GM12878 (cell line): Measurements from ENCODE around the gene CACNG3. TPM values are rescaled to one million over a fixed set of nuclear protein-coding genes. Genes with fewer than 3 reads are reported as not detected.

Experiments
- ATAC-seq: fragments of 200-7000 bp; cut with Tn5 transposase; 3 replicates; pipeline ENCODE4 v1.9.1; 2020; ENCODE audit warnings: mild to moderate bottlenecking, moderate library complexity
- BruUV-seq: library from RNA; stranded (reverse); fragments of 400-500 nt; replicated peaks from 2 replicates; lab custom pipeline; 2021; lab: Mats Ljungman, UMichigan
- CTCF ChIA-PET: fragments of 300-600 bp; sonication (Branson Sonifier 250); formaldehyde crosslinking; extraction: SDS; loops from one replicate; lab custom pipeline; 2021; ENCODE audit warnings: inconsistent platforms; lab: Yijun Ruan, JAX
- POLR2A ChIA-PET: fragments of 350-600 bp; formaldehyde crosslinking; extraction: SDS; loops from one replicate; lab custom pipeline; 2021; ENCODE audit warnings: inconsistent platforms; lab: Charles Lee
- RAD21 ChIA-PET: fragments of 300-600 bp; sonication (Branson Sonifier 250); formaldehyde crosslinking; loops from one replicate; lab custom pipeline; 2023; ENCODE audit warnings: antibody characterized with exemption; ENCODE audit not compliant: unreplicated experiment; lab: Charles Lee
- SMC1A ChIA-PET: fragments of 300-600 bp; sonication (Branson Sonifier 250); formaldehyde crosslinking; loops from one replicate; lab custom pipeline; 2023; ENCODE audit not compliant: unreplicated experiment, uncharacterized antibody; lab: Charles Lee
- DNase-seq: peaks from one replicate; pipeline ENCODE4 v3.0.0-alpha.2; 2011; ENCODE audit warnings: low read depth, low spot score
- FAIRE-seq: peaks from 3 replicates; lab custom pipeline; 2011; peaks lifted over from hg19 to GRCh38; lab: Jason Lieb, UNC
- H2AFZ ChIP-seq: 2 replicates; pipeline ENCODE4 v1.6.0; 2011; ENCODE audit warnings: low read depth, low read length, control low read depth; ENCODE audit not compliant: control insufficient read depth
- H3K27ac ChIP-seq: 2 replicates; pipeline ENCODE4 v1.5.1; 2011; ENCODE audit warnings: control low read depth; ENCODE audit not compliant: control insufficient read depth, insufficient read depth
- H3K27me3 ChIP-seq, 2 experiments: replicated peaks in 1 of 2; 2 replicates each; pipeline versions ENCODE4 v1.6.0 to v1.6.1; 2011; ENCODE audit warnings: low read length in 1 of 2; ENCODE audit not compliant: control insufficient read depth in 2 of 2, insufficient read depth in 2 of 2
- H3K36me3 ChIP-seq, 2 experiments: 2 replicates each; pipeline ENCODE4 v1.5.1; 2011; ENCODE audit warnings: low read length in 1 of 2; ENCODE audit not compliant: control insufficient read depth in 2 of 2, insufficient read depth in 2 of 2
- H3K4me1 ChIP-seq: 2 replicates; pipeline ENCODE4 v1.6.1; 2011; ENCODE audit warnings: mild to moderate bottlenecking, low read length, moderate library complexity, mixed read lengths; ENCODE audit not compliant: control insufficient read depth, insufficient read depth
- H3K4me2 ChIP-seq: 2 replicates; pipeline ENCODE4 v1.6.0; 2011; ENCODE audit warnings: control low read depth; ENCODE audit not compliant: control insufficient read depth, insufficient read depth
- H3K4me3 ChIP-seq: fragments of 200-600 bp; sonication (generic); 2 replicates; pipeline ENCODE4 v1.5.1; 2016
- H3K79me2 ChIP-seq: 2 replicates; pipeline ENCODE4 v1.6.0; 2011; ENCODE audit warnings: low read length; ENCODE audit not compliant: control insufficient read depth, insufficient read depth
- H3K9ac ChIP-seq: 2 replicates; pipeline ENCODE4 v1.8.0; 2011; ENCODE audit warnings: low read length, control low read depth, mixed read lengths; ENCODE audit not compliant: control insufficient read depth, insufficient read depth
- H3K9me3 ChIP-seq: replicated peaks from 3 replicates; pipeline ENCODE4 v1.5.1; 2011; ENCODE audit warnings: mild to moderate bottlenecking, low read length; ENCODE audit not compliant: control insufficient read depth, insufficient read depth
- H4K20me1 ChIP-seq: 2 replicates; pipeline ENCODE4 v1.6.0; 2011; ENCODE audit not compliant: control insufficient read depth, insufficient read depth
- CEBPZ ChIP-seq: fragments of 150-350 bp; IDR thresholded peaks from 2 replicates; pipeline ENCODE4 v1.6.1; 2016; ENCODE audit warnings: low read depth, low read length
- CREB1 ChIP-seq: IDR thresholded peaks from 2 replicates; pipeline ENCODE4 v1.6.1; 2012; ENCODE audit warnings: low read depth, mild to moderate bottlenecking, inconsistent platforms
- MAX ChIP-seq: IDR thresholded peaks from 2 replicates; pipeline ENCODE4 v1.6.1; 2012; ENCODE audit warnings: low read depth, low read length, improper control_type of control experiment
- PBX3 ChIP-seq: IDR thresholded peaks from 2 replicates; pipeline ENCODE4 v1.6.1; 2011; ENCODE audit warnings: mild to moderate bottlenecking, low read depth, low read length, moderate library complexity; ENCODE audit not compliant: insufficient replicate concordance
- POLR2AphosphoS2 ChIP-seq: IDR thresholded peaks from 2 replicates; pipeline ENCODE4 v1.6.1; 2011; ENCODE audit warnings: low read depth, mild to moderate bottlenecking, low read length, improper control_type of control experiment, moderate library complexity
- SPI1 ChIP-seq: IDR thresholded peaks from 2 replicates; pipeline ENCODE4 v1.6.1; 2011; ENCODE audit warnings: low read depth, mild to moderate bottlenecking, low read length, moderate library complexity, borderline replicate concordance; ENCODE audit not compliant: insufficient read depth
- STAT3 ChIP-seq: IDR thresholded peaks from 2 replicates; pipeline ENCODE4 v1.6.1; 2011; ENCODE audit warnings: low read depth, low read length, improper control_type of control experiment
- ZNF592 ChIP-seq: fragments of 450-650 bp; IDR thresholded peaks from 2 replicates; pipeline ENCODE4 v1.6.1; 2017; ENCODE audit warnings: mild to moderate bottlenecking, moderate library complexity
- WGBS: methylation state at CpG from one replicate; pipeline ENCODE4 v1.1.6; 2016; ENCODE audit warnings: low lambda C conversion rate; ENCODE audit not compliant: insufficient replicate concordance, insufficient coverage; ENCODE audit errors: missing lambda C conversion rate; 5-methylcytosine and 5-hydroxymethylcytosine counted together
- in situ Hi-C: fragments of 300-500 bp; cut with MboI; formaldehyde crosslinking; loops from 9 replicates; pipeline ENCODE4 v1.14.3; 2018; ENCODE audit warnings: mixed read lengths
- intact Hi-C: fragments of 100-400 bp; cut with micrococcal nuclease; formaldehyde crosslinking; loops from one replicate; pipeline ENCODE4 v1.14.2; 2022; ENCODE audit not compliant: unreplicated experiment
- polyA plus RNA-seq, 11 experiments: library from polyadenylated mRNA; depleted of rRNA in 4 of 11; unstranded in 6 of 11; stranded (reverse) in 5 of 11; fragments of >200 nt; fragmentation: Nextera tagmentation in 4 of 11; fragmentation: Illumina TruSeq in 1 of 11; extraction: Ambion mirVana in 4 of 11; extraction: Trizol in 1 of 11; gene quantifications; 1 replicate in 1 of 11; 2 replicates in 10 of 11; pipeline versions ENCODE4 v1.2.1 to v1.2.3, GENCODE V29; 2011 to 2016; ENCODE audit warnings: inconsistent platforms in 2 of 11, missing spikeins in 2 of 11, low read depth in 1 of 11
- total RNA-seq, 4 experiments: library from RNA; depleted of rRNA in 3 of 4; stranded (reverse); fragments of >200 nt in 3 of 4; fragmentation: Illumina TruSeq in 1 of 4; extraction: Trizol in 1 of 4; gene quantifications; 2 replicates each; pipeline versions ENCODE4 v1.2.1 to v1.2.3, GENCODE V29; 2013 to 2021

CACNG3 gene
- total and polyA plus RNA-seq, 10 of the 15 experiments (the other 5 are each of a cell fraction or from before 2014, with no cell fraction given) = 0.04 TPM; not detected in 9

GRCh38 chr16:24289166-24289700 is 33.1 kb downstream of the CACNG3 start:
- DNase-seq (no peak), FAIRE-seq (no peak), ATAC-seq (no peak)
- 46% methylated on average over 3 of the region's 3 CpGs for WGBS
- intact Hi-C loops = no loop called here
- no peak overlapping the region for H3K9ac ChIP-seq
- no peaks in the 10 kb centered on the region for H3K9me3 ChIP-seq
- no peaks in the 10 kb centered on the region for H3K36me3 ChIP-seq
- no peak overlapping the region for H3K4me3 ChIP-seq
- no peak overlapping the region for H3K27ac ChIP-seq
- no peaks in the 10 kb centered on the region for H3K79me2 ChIP-seq
- no peaks in the 10 kb centered on the region for H4K20me1 ChIP-seq
- SMC1A ChIA-PET = interaction anchor here (1.2 kb wide), 1 partner anchor 10 kb away, joined by 5 read pairs; no protein-coding TSS in a partner anchor
- TF ChIP-seq PBX3 (no peak), CEBPZ (no peak), MAX (no peak), ZNF592 (no peak), STAT3 (no peak), SPI1 (no peak), CREB1 (no peak), POLR2AphosphoS2 (no peak)
- peaks cover 0 to 7% of the 10 kb centered on the region in 2 experiments; a peak in 3 of 4 replicates for H3K27me3 ChIP-seq
- in situ Hi-C loops = no loop called here
- H3K4me2 ChIP-seq = no peak overlapping the region; the same call in 1 of the 2 replicates
- no peaks in the 10 kb centered on the region for H3K4me1 ChIP-seq
- POLR2A ChIA-PET = no interaction called here
- RAD21 ChIA-PET = no interaction called here
- no TSS peak for BruUV-seq
- no peak overlapping the region for H2AFZ ChIP-seq
- CTCF ChIA-PET = interaction anchor here (0.7 to 0.9 kb wide), 2 partner anchors 23 to 243 kb away, joined by 3 to 5 read pairs; no protein-coding TSS in a partner anchor
